ENCODE measurements around the gene VWA2. TPM values are rescaled to one million over a fixed set of nuclear protein-coding genes. Genes with fewer than 3 reads are reported as not detected.
A peak's percentile ranks its signal among the peaks of the same experiment; 100 is the strongest.

VWA2 gene
- polyA plus RNA-seq, 3 donors: not detected

DNA sequence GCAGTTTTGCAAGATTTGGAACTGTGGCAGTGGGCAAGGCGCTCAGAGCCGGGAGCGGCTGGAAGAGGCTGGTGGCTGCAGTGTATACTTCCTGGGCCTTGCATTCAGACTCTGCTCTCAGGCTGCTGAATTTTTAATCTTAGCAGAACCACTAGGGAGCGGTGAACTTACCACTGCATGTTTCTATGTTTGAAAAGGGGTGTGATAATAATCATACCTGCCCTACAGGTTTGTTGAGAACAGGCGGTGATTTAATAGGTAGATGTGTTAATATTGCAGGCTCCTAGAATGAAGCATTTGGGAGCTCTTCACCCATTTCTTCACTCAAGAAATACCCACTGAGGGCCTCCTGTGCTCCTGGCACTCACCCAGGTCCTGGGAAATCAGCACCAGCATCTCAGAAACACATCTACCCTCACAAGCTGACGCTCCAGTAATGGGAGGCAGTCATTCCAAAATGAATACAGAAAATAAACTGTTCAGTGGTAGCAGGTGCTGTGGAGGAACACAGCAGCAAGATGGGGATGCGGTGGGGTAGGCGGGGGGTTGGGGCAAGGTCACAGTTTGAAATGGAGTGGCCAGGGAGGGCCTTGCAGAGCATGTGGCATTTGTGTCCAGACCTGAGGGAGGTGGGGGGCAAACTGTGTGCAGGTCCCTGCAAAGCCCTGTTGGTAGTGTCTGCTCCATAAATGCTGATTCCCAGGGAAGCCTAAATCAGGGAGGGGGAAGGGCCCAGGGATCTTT, 41.0 kb downstream of the VWA2 start:
- intact Hi-C loops (cut with micrococcal nuclease): no loop called here
- H3K9ac ChIP-seq (ENCODE audit: insufficient read depth, low read length, poor library complexity, severe bottlenecking): no peak overlapping the region
- Mint-ChIP-seq H3K27me3 (ENCODE audit: low read depth in 3 of 3) (peaks cover 0 to 4% (median 2%) of the 10 kb centered on the region in 3 donors), H3K9me3 (peaks cover 0 to 3% (median 0%) of the 10 kb centered on the region in 7 donors), H3K4me3 (no peak overlapping the region), H3K27ac (peak overlapping the region in 1 of 7 donors; percentile 36), H3K36me3 (no peaks in the 10 kb centered on the region), H3K4me1 (peaks cover 2% of the 10 kb centered on the region)
- H3K27me3 ChIP-seq (ENCODE audit: control insufficient read depth in 2 of 2, insufficient read depth in 2 of 2, low read length in 2 of 2): no peaks in the 10 kb centered on the region
- no peak for DNase-seq
- no peak overlapping the region for H3K4me2 ChIP-seq (replicated peaks; ENCODE audit: extremely low read depth, low read length, poor library complexity, severe bottlenecking)
- H2AFZ ChIP-seq (ENCODE audit: insufficient read depth, low read depth, low read length, poor library complexity, severe bottlenecking): no peak overlapping the region
- no peaks in the 10 kb centered on the region for H3K36me3 ChIP-seq (replicated peaks in 1 of 2; ENCODE audit: control insufficient read depth in 1 of 2, insufficient read depth in 2 of 2, low read length in 2 of 2)
- no peaks in the 10 kb centered on the region for H3K9me3 ChIP-seq (replicated peaks in 1 of 2; ENCODE audit: control insufficient read depth in 1 of 2, insufficient read depth in 1 of 2, low read length in 2 of 2)
- H3K4me1 ChIP-seq (ENCODE audit: control insufficient read depth in 1 of 2, insufficient read depth in 2 of 2, low read length in 2 of 2): no peaks in the 10 kb centered on the region
- no peak overlapping the region for H3K27ac ChIP-seq (ENCODE audit: low read depth in 1 of 2, low read length in 2 of 2)
- H3K79me2 ChIP-seq (ENCODE audit: insufficient read depth, low read length): no peaks in the 10 kb centered on the region
- TF ChIP-seq CTCF (IDR thresholded peaks at IDR 0.05): no peak
- no peaks in the 10 kb centered on the region for H4K20me1 ChIP-seq (ENCODE audit: insufficient read depth, low read length)
- whole genome bisulfite sequencing (ENCODE audit: insufficient coverage): 90% methylated on average over 5 of the region's 8 CpGs
- H3K4me3 ChIP-seq (replicated peaks in 1 of 3; ENCODE audit: low read depth in 2 of 3, low read length in 3 of 3): no peak overlapping the region

- intact Hi-C loops (cut with micrococcal nuclease): no loop called here
- Histone ChIP-seq H3K27me3 (ENCODE audit: control insufficient read depth in 2 of 2, insufficient read depth in 2 of 2, low read length in 2 of 2) (no peaks in the 10 kb centered on the region), H3K27ac (ENCODE audit: low read depth in 1 of 2, low read length in 2 of 2) (no peak overlapping the region), H3K36me3 (replicated peaks in 1 of 2; ENCODE audit: control insufficient read depth in 1 of 2, insufficient read depth in 2 of 2, low read length in 2 of 2) (no peaks in the 10 kb centered on the region), H3K9me3 (replicated peaks in 1 of 2; ENCODE audit: control insufficient read depth in 1 of 2, insufficient read depth in 1 of 2, low read length in 2 of 2) (no peaks in the 10 kb centered on the region), H3K9ac (ENCODE audit: insufficient read depth, low read length, poor library complexity, severe bottlenecking) (no peak overlapping the region), H3K79me2 (ENCODE audit: insufficient read depth, low read length) (no peaks in the 10 kb centered on the region), H3K4me2 (replicated peaks; ENCODE audit: extremely low read depth, low read length, poor library complexity, severe bottlenecking) (no peak overlapping the region), H2AFZ (ENCODE audit: insufficient read depth, low read depth, low read length, poor library complexity, severe bottlenecking) (no peak overlapping the region), H3K4me1 (ENCODE audit: control insufficient read depth in 1 of 2, insufficient read depth in 2 of 2, low read length in 2 of 2) (no peaks in the 10 kb centered on the region), H3K4me3 (replicated peaks in 1 of 3; ENCODE audit: low read depth in 2 of 3, low read length in 3 of 3) (no peak overlapping the region), H4K20me1 (ENCODE audit: insufficient read depth, low read length) (no peaks in the 10 kb centered on the region)
- Mint-ChIP-seq H3K27me3 (ENCODE audit: low read depth in 3 of 3) (peaks cover 0 to 4% (median 2%) of the 10 kb centered on the region in 3 donors), H3K9me3 (peaks cover 0 to 3% (median 0%) of the 10 kb centered on the region in 7 donors), H3K36me3 (no peaks in the 10 kb centered on the region), H3K4me1 (peaks cover 2% of the 10 kb centered on the region), H3K4me3 (no peak overlapping the region), H3K27ac (no peak overlapping the region)
- no peak for DNase-seq
- WGBS (ENCODE audit: insufficient coverage): 77% methylated on average over 5 of the region's 7 CpGs
- TF ChIP-seq CTCF (IDR thresholded peaks at IDR 0.05): no peak
Measured at GRCh38 chr10:114281006-114281405, 42.0 kb downstream of the VWA2 start.

Data from CD14-positive monocyte (primary cell).